Astrocyte (in vitro differentiated cells and primary cell): ENCODE data around the gene ASB10.

Source experiments
- EZH2 ChIP-seq: IDR thresholded peaks from 2 replicates; pipeline ENCODE4 v1.6.1; 2012; ENCODE audit warnings: mild to moderate bottlenecking, low read length, inconsistent platforms; ENCODE audit not compliant: insufficient read depth
- TF ChIP-seq, protein P1 (sequence below): IDR thresholded peaks from 2 replicates; pipeline ENCODE4 v1.5.1; 2011; ENCODE audit warnings: low read depth, mild to moderate bottlenecking, inconsistent platforms, low read length, moderate library complexity; ENCODE audit not compliant: insufficient read depth

GRCh38 chr7:151137791-151138152 lies 49.3 kb downstream of the ASB10 start:
- TF ChIP-seq, protein P1, sequence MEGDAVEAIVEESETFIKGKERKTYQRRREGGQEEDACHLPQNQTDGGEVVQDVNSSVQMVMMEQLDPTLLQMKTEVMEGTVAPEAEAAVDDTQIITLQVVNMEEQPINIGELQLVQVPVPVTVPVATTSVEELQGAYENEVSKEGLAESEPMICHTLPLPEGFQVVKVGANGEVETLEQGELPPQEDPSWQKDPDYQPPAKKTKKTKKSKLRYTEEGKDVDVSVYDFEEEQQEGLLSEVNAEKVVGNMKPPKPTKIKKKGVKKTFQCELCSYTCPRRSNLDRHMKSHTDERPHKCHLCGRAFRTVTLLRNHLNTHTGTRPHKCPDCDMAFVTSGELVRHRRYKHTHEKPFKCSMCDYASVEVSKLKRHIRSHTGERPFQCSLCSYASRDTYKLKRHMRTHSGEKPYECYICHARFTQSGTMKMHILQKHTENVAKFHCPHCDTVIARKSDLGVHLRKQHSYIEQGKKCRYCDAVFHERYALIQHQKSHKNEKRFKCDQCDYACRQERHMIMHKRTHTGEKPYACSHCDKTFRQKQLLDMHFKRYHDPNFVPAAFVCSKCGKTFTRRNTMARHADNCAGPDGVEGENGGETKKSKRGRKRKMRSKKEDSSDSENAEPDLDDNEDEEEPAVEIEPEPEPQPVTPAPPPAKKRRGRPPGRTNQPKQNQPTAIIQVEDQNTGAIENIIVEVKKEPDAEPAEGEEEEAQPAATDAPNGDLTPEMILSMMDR, result no peak
- TF ChIP-seq EZH2, result no peak
